ENCODE results near the gene TOPAZ1.

TOPAZ1 gene

GRCh38 chr3:44241706-44242105 lies at the start of gene TOPAZ1:
TOPAZ1 (plus strand) TSS chr3:44241886; CDS start chr3:44242054, 168 bp downstream.
- no peak for DNase-seq

- peak; percentile 43 for DNase-seq
Measured at GRCh38 chr3:44198284-44199269, 43.1 kb upstream of the TOPAZ1 start.

- DNase-seq, result no peak
Measured at GRCh38 chr3:44206261-44206660, 35.4 kb upstream of the TOPAZ1 start.

GRCh38 chr3:44206862-44207652 lies 34.6 kb upstream of the TOPAZ1 start:
- no peak for DNase-seq

- DNase-seq, result no peak
Measured at GRCh38 chr3:44208086-44208485, 33.6 kb upstream of the TOPAZ1 start.

- no peak for DNase-seq
Measured at GRCh38 chr3:44208568-44208967, 33.1 kb upstream of the TOPAZ1 start.

GRCh38 chr3:44210967-44211366 lies 30.7 kb upstream of the TOPAZ1 start:
- no peak for DNase-seq

- DNase-seq, result no peak
Measured at GRCh38 chr3:44222337-44222736, 19.3 kb upstream of the TOPAZ1 start.

GRCh38 chr3:44223299-44223698 lies 18.4 kb upstream of the TOPAZ1 start:
- no peak for DNase-seq

GRCh38 chr3:44224131-44224530 lies 17.6 kb upstream of the TOPAZ1 start:
- no peak for DNase-seq

GRCh38 chr3:44226573-44226972 lies 15.1 kb upstream of the TOPAZ1 start:
- DNase-seq, result no peak

GRCh38 chr3:44227632-44228031 lies 14.1 kb upstream of the TOPAZ1 start:
- no peak for DNase-seq

- no peak for DNase-seq
Measured at GRCh38 chr3:44228900-44229299, 12.8 kb upstream of the TOPAZ1 start.

GRCh38 chr3:44232407-44232806 lies 9.3 kb upstream of the TOPAZ1 start:
- no peak for DNase-seq

- DNase-seq, result no peak
Measured at GRCh38 chr3:44234648-44235268, 6.9 kb upstream of the TOPAZ1 start.

- DNase-seq, result peak; percentile 40
Measured at GRCh38 chr3:44235604-44236484, 5.8 kb upstream of the TOPAZ1 start.

- no peak for DNase-seq
Measured at GRCh38 chr3:44236485-44236908, 5.2 kb upstream of the TOPAZ1 start.

GRCh38 chr3:44237161-44237560 lies 4.5 kb upstream of the TOPAZ1 start:
- no peak for DNase-seq

- no peak for DNase-seq
Measured at GRCh38 chr3:44237665-44238064, 4.0 kb upstream of the TOPAZ1 start.

- DNase-seq, result no peak
Measured at GRCh38 chr3:44238889-44239288, 2.8 kb upstream of the TOPAZ1 start.

- no peak for DNase-seq
Measured at GRCh38 chr3:44240061-44240460, 1.6 kb upstream of the TOPAZ1 start.

GRCh38 chr3:44242721-44243120 lies 1.0 kb downstream of the TOPAZ1 start:
- no peak for DNase-seq
